Loucy (cell line): ENCODE results near the gene HSD11B2.

Source experiments
- H2AFZ ChIP-seq: fragments of 200-600 bp; sonication (generic); 2 replicates; pipeline ENCODE4 v1.6.0; 2016; ENCODE audit warnings: antibody characterized with exemption, mild to moderate bottlenecking, low read length, moderate library complexity
- H3F3A ChIP-seq: fragments of 200-600 bp; 2 replicates; pipeline ENCODE4 v1.6.0; 2016; ENCODE audit warnings: antibody characterized with exemption, low read depth, mild to moderate bottlenecking
- H3K27me3 ChIP-seq: fragments of 200-600 bp; sonication (generic); 2 replicates; pipeline ENCODE4 v1.6.1; 2014; ENCODE audit warnings: low read length, mild to moderate bottlenecking; ENCODE audit not compliant: insufficient read depth, poor library complexity, severe bottlenecking
- H3K36me3 ChIP-seq: fragments of 200-600 bp; sonication (generic); 2 replicates; pipeline ENCODE4 v1.6.1; 2016; ENCODE audit warnings: low read length; ENCODE audit not compliant: insufficient read depth
- H3K4me1 ChIP-seq: fragments of 200-600 bp; sonication (generic); 2 replicates; pipeline ENCODE4 v1.5.1; 2014; ENCODE audit warnings: low read length, mild to moderate bottlenecking; ENCODE audit not compliant: insufficient read depth, poor library complexity, severe bottlenecking
- H3K4me2 ChIP-seq: fragments of 200-600 bp; sonication (generic); 2 replicates; pipeline ENCODE4 v1.6.0; 2014; ENCODE audit warnings: antibody characterized with exemption, low read length, low read depth, mild to moderate bottlenecking; ENCODE audit not compliant: poor library complexity, severe bottlenecking
- H3K4me3 ChIP-seq: fragments of 200-600 bp; sonication (generic); 2 replicates; pipeline ENCODE4 v1.5.1; 2014; ENCODE audit warnings: low read length, mild to moderate bottlenecking, mixed read lengths; ENCODE audit not compliant: poor library complexity, severe bottlenecking
- H3K79me2 ChIP-seq: fragments of 200-600 bp; sonication (generic); 2 replicates; pipeline ENCODE4 v1.6.1; 2014; ENCODE audit warnings: low read length; ENCODE audit not compliant: insufficient read depth
- H3K9ac ChIP-seq: fragments of 200-600 bp; sonication (generic); 2 replicates; pipeline ENCODE4 v1.6.0; 2014; ENCODE audit warnings: mild to moderate bottlenecking, low read depth, low read length, moderate library complexity; ENCODE audit not compliant: poor library complexity, severe bottlenecking
- H3K9me2 ChIP-seq: fragments of 200-600 bp; sonication (generic); replicated peaks from 2 replicates; pipeline ENCODE4 v1.6.1; 2016; ENCODE audit warnings: low read depth, low read length, mixed read lengths
- H3K9me3 ChIP-seq: fragments of 200-600 bp; sonication (generic); 2 replicates; pipeline ENCODE4 v1.6.1; 2014; ENCODE audit warnings: mild to moderate bottlenecking, antibody characterized with exemption, low read length, low read depth; ENCODE audit not compliant: insufficient read depth
- H4K20me1 ChIP-seq: fragments of 200-600 bp; sonication (generic); 2 replicates; pipeline ENCODE4 v1.6.0; 2014; ENCODE audit warnings: antibody characterized with exemption, low read length, mild to moderate bottlenecking; ENCODE audit not compliant: insufficient read depth, poor library complexity, severe bottlenecking
- EZH2phosphoT487 ChIP-seq: fragments of 200-600 bp; IDR thresholded peaks from 2 replicates; pipeline ENCODE4 v1.6.1; 2018; ENCODE audit warnings: antibody characterized with exemption, mild to moderate bottlenecking, moderate library complexity, borderline replicate concordance
- TF ChIP-seq, protein P1 (sequence below): fragments of 200-600 bp; sonication (generic); conservative IDR thresholded peaks from 2 replicates; pipeline ENCODE4 v1.5.1; 2014; ENCODE audit warnings: mild to moderate bottlenecking, antibody characterized with exemption, low read length

HSD11B2 gene

DNA sequence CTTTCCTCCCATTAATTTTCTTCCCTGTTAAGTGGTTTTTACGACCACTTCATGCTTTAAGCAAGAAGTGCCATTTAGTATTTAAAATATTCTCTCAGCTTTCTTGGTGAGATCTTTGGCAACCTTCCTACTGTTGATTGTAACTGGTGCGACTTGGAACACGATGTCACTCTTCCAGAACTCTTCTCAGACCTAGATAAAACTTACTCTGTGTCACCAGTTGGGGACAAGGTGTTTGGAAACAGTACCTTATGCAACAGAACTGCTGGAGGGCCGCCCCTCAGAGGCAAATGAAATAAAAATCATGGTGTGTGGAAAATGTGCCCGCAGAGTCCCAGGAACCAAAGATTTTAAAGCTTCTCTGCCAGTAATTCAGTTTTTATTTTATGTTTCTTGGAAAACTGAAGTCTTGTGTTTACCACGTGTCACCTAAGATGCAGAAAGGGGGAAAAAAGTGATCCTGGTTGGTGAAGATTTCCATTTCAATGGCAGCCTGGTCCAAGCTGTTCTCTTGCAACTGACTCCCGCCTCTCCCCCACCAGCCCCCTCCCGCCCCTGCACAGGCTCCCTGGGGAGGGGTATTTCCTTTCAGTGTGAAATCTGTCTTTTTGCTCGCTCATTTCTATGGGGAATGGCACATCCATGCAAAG lies 7.2 kb upstream of the HSD11B2 start:
- Histone ChIP-seq H3F3A (no peaks in the 10 kb centered on the region), H3K36me3 (no peaks in the 10 kb centered on the region), H3K9me2 (no peaks in the 10 kb centered on the region), H3K4me3 (no peak overlapping the region), H3K79me2 (no peaks in the 10 kb centered on the region), H3K4me2 (no peak overlapping the region), H3K9me3 (no peaks in the 10 kb centered on the region), H4K20me1 (no peaks in the 10 kb centered on the region), H3K27me3 (no peaks in the 10 kb centered on the region), H3K4me1 (no peaks in the 10 kb centered on the region), H3K9ac (no peak overlapping the region), H2AFZ (no peak overlapping the region)
- TF ChIP-seq, protein P1, sequence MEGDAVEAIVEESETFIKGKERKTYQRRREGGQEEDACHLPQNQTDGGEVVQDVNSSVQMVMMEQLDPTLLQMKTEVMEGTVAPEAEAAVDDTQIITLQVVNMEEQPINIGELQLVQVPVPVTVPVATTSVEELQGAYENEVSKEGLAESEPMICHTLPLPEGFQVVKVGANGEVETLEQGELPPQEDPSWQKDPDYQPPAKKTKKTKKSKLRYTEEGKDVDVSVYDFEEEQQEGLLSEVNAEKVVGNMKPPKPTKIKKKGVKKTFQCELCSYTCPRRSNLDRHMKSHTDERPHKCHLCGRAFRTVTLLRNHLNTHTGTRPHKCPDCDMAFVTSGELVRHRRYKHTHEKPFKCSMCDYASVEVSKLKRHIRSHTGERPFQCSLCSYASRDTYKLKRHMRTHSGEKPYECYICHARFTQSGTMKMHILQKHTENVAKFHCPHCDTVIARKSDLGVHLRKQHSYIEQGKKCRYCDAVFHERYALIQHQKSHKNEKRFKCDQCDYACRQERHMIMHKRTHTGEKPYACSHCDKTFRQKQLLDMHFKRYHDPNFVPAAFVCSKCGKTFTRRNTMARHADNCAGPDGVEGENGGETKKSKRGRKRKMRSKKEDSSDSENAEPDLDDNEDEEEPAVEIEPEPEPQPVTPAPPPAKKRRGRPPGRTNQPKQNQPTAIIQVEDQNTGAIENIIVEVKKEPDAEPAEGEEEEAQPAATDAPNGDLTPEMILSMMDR, result no peak
- TF ChIP-seq EZH2phosphoT487, result no peak

DNA sequence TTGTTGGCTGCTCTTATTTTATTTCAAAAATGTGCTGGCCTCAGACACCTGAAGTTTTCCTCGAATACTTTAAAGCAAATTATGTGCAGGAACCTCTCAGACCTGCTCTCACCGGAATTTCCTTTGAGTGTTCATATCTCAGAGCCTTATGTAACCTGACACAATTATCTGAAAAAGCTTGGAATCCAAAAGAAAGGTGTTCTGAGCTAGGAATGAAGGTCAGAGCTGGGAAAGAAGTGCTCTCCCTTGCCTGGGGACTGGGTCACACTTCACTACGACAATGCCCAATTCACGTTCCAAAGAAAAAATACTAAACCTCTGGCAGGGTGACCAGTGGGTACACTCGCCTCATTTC lies 6.7 kb upstream of the HSD11B2 start:
- no peak overlapping the region for H2AFZ ChIP-seq

DNA sequence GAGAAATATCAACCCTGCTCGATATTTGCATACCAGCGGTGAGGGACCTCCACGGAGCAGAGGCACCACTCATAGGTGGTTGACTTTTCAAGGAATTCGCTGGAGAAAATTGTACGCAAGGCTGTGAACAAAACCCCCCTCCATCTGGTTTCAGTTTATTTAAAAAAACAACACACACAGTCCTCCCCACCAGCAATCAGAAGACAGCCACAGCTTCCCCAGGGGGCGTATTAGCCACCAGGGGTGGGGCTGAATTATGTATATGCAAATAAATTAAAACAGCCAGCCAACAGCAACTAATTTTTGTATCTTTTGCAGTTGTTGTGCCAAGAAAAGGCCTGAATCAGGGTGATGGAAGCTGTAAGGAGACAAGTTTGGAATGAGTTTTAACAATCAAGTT lies 5.9 kb upstream of the HSD11B2 start:
- TF ChIP-seq EZH2phosphoT487, result no peak
- TF ChIP-seq, protein P1, result no peak
- Histone ChIP-seq H3K4me3 (no peak overlapping the region), H3K9me2 (no peaks in the 10 kb centered on the region), H2AFZ (no peak overlapping the region), H3K4me2 (no peak overlapping the region), H3K27me3 (no peaks in the 10 kb centered on the region), H3K4me1 (no peaks in the 10 kb centered on the region), H3K79me2 (no peaks in the 10 kb centered on the region), H3K9ac (no peak overlapping the region), H3F3A (no peaks in the 10 kb centered on the region), H3K36me3 (no peaks in the 10 kb centered on the region), H4K20me1 (no peaks in the 10 kb centered on the region), H3K9me3 (no peaks in the 10 kb centered on the region)

More for the DNA sequence above, 6.7 kb upstream of the HSD11B2 start:
- Histone ChIP-seq H3F3A (no peaks in the 10 kb centered on the region), H3K9me2 (no peaks in the 10 kb centered on the region), H3K9ac (no peak overlapping the region), H3K4me2 (no peak overlapping the region), H3K27me3 (no peaks in the 10 kb centered on the region), H3K4me3 (no peak overlapping the region), H3K79me2 (no peaks in the 10 kb centered on the region), H4K20me1 (no peaks in the 10 kb centered on the region), H3K9me3 (no peaks in the 10 kb centered on the region), H3K36me3 (no peaks in the 10 kb centered on the region), H3K4me1 (no peaks in the 10 kb centered on the region)
- no peak for TF ChIP-seq EZH2phosphoT487
- TF ChIP-seq, protein P1, result no peak
